HG03108 (cell line): ENCODE data around the gene MAPK9.
A peak's percentile ranks its signal among the peaks of the same experiment; 100 is the strongest.

Source experiments
- ATAC-seq: cut with Tn5 transposase; IDR thresholded peaks from one replicate; pipeline ENCODE4 v1.9.1; 2021; ENCODE audit warnings: moderate library complexity; ENCODE audit not compliant: unreplicated experiment

MAPK9 gene

GRCh38 chr5:180291943-180292831 is at the start of gene MAPK9:
Gene MAPK9 (minus strand): TSS chr5:180292083. CDS start chr5:180280561, 11,522 bp downstream.
- ATAC-seq, result peak; percentile 82

GRCh38 chr5:180341595-180341994 is 49.7 kb upstream of the MAPK9 start:
- no peak for ATAC-seq

DNA sequence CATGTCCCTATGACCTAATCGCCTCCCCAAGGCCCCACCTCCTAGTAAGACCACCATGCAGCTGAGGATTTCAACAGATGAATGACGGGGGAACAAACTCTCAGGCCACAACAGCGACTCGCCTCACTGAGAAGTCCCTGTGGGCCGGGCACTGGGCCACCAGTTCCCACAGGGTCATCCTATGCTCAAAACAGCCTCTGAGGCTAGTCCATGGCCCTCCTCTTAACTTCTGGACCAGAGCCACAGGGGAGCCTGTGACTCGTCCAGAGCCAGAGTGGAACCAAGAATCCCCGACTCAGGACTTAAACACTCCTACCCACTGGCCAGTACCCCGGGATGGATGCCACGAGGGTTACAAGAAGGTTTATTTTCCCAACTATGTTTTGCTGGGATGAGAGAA is 49.0 kb upstream of the MAPK9 start:
- no peak for ATAC-seq

- no peak for ATAC-seq
Measured at GRCh38 chr5:180339583-180340183, 47.8 kb upstream of the MAPK9 start.

- ATAC-seq, result no peak
Measured at GRCh38 chr5:180338001-180338707, 46.3 kb upstream of the MAPK9 start.

DNA sequence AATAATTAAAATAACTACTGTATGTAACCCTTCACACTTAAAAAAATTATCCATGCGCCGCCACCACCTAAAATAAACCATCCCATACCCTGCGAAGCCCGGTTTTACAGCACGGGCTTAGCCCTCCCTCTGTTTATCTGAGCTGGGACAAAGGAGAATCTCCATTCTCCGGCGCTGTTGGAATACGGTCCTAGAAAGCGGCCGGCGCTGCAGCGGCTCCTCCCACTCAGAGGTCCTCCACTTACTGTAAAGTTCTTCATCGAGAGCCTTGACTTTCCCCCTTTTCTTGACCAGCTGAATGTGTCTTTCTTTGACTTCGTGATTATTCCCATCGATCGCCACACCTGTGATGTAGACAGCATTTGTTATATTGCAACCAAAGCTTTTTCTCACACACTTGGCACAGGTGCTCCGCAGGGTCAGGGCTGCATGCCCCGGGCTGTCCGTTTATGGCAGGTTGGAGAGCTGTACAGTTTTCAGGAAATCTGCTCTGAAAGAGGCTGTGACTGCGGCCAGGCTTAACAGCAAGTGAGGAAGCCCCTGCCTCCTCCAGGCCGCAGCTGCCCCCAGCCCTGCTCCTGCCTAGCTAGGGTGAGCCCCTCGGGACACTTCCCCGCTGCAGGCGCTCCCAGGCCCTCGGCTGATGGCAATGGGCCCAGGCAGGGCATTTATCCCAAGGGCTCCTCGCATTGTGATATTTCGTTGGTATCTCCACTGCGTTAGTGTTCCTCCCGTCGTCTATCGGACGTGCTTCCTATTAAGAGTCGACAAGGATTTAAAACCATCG is 44.5 kb upstream of the MAPK9 start:
- ATAC-seq, result no peak

DNA sequence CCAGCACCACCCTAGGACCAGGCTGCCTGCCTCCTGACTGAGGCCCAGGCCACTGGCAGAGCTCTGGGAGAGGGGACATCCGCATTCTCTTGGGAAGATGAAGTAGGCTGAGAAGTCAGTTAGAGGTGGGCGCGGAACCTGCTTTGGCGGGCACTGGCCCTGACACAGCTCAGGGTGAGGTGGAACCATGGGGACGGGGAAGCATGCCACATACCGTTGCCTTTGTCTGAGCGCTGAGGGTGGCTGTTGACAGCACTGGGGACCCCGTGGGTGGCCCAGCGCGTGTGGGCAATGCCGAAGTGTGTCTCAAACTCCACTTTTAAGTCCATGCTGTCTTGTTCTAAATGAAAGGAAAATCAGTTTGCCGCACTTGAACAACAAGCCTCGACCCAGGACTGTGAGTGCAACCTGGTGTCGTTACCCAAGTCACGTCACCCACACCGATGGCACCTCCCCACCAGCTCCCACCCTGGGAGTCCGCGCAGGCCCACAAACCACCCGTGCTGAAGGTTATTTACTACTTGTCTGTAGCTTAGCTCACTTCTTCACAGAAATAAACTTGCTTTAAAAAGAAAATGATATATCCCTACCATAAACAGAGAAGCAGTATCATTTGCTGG is 43.8 kb upstream of the MAPK9 start:
- ATAC-seq, result no peak

GRCh38 chr5:180334751-180335613 is 43.1 kb upstream of the MAPK9 start:
- no peak for ATAC-seq

DNA sequence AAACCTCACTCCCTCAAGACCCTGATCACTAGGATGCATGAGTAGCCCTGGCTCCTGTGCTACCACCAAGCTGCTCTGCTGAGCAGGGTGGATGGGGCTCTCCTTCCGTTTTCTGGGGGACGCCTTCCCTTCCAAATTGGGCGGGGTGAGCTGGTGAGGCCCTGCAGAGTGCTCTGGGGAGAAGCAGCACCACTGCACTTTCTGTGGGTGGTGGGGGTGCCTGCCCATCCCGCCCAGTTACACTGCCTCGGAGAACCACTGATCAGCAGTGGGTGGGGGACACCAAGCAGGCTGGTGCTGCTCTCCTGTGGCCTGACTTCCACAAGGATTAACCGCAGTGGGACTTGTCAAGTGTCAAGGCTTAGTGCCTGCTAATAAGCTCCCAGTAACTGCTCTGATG is 42.3 kb upstream of the MAPK9 start:
- ATAC-seq, result no peak

GRCh38 chr5:180333661-180334060 is 41.8 kb upstream of the MAPK9 start:
- ATAC-seq, result no peak

DNA sequence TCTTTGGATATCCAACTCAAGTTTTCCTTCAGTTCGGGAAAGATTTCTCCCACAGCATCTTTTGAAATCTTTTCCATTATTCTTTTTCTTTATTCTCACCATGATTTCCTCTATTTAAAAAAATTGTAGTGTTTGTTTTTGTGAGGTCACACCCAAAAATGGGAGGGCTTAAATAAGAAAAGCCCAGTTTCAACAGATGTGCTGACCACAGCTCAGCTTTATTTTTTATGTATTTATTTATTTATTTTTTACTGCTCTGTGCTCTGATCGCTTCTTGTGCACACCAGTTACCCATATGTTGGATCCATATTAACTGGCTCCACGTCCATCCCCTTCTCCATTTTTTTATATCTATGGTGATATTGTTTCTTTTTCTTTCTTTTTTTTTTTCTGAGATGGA is 41.0 kb upstream of the MAPK9 start:
- ATAC-seq, result no peak

DNA sequence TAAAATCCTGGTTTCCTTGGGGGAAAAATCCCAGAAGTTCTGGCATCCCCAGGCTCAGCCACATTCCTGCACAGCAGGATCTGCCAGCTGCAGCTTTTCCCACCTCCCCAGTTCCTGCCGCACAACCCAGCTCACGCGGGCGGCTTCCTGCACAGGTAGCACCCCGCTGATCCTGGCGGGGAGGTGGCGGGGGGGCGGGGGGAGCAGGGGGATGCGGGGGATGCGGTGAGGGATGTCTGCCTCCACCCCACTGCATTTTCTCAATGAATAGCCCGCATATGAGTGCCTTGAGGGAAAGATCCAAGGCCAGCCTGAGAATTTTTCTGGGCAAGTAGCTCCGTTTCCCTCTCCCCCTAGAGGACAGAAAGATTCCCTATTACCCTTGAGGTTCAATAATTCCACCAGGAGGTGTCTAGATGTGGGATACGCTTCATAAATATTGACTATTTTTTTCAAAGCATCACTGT is 40.2 kb upstream of the MAPK9 start:
- ATAC-seq, result no peak

- ATAC-seq, result no peak
Measured at GRCh38 chr5:180331647-180331950, 39.7 kb upstream of the MAPK9 start.

GRCh38 chr5:180330810-180331646 is 39.1 kb upstream of the MAPK9 start:
- ATAC-seq, result no peak

DNA sequence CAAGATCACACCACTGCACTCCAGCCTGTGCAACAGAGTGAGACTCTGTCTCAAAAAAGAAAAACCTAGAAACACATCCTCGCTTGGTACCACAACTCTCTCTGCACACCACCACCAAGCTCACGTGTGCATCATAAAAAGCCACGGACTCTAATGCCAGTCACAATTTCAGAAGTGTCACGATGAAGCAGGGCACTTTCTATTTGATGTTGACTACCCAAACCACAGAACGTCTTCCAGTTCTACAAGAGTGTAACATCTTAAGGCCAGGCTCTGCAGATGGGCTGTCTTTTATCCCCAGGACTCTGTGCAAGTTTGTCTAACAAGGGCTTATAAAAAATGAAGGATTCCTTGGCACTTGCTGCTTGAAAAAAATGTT is 38.4 kb upstream of the MAPK9 start:
- no peak for ATAC-seq

GRCh38 chr5:180329606-180330269 is 37.9 kb upstream of the MAPK9 start:
- ATAC-seq, result no peak

- no peak for ATAC-seq
Measured at GRCh38 chr5:180329138-180329435, 37.2 kb upstream of the MAPK9 start.

DNA sequence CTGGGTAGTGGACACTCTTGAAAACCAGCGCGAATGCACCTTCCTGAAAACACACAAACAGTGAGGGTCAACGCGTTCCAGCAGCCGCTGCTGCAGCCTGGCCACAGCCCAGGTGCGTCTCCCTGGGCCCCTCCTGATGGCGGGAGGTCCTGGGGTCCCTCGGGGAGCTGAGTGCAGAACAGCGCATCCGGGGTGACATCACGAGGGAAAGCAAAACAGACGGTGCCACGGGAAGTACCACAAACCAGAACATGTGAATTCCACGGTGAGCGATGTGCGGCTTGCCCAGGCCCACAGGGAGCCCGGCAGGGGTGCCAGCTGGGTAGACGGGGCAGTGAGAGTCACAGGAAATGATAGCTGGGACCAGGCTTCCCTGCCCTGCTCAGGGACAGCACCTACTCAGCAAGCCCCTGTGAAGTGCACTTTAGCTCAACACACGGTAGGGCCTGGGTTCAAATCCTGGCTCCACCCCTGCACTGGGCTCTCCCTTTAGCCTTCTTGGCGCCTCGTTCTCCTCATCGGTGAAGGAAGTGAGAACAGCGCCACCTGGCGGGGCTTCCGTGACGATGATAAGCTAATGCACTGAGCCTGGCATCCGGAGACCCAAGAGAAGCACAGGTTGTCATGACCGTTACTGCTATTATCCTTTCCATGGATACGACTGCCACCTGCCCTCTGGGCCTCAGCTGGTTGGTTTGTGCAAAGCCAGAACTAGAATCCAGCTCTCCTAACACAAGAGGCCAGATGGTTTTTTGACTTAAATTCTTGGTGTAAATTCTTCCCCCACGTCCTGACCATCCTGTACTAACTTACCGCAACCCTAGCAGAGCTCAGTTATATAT is 36.6 kb upstream of the MAPK9 start:
- ATAC-seq, result peak; percentile 82
